ENCODE data around the gene VWA3B.

Gene VWA3B

DNA sequence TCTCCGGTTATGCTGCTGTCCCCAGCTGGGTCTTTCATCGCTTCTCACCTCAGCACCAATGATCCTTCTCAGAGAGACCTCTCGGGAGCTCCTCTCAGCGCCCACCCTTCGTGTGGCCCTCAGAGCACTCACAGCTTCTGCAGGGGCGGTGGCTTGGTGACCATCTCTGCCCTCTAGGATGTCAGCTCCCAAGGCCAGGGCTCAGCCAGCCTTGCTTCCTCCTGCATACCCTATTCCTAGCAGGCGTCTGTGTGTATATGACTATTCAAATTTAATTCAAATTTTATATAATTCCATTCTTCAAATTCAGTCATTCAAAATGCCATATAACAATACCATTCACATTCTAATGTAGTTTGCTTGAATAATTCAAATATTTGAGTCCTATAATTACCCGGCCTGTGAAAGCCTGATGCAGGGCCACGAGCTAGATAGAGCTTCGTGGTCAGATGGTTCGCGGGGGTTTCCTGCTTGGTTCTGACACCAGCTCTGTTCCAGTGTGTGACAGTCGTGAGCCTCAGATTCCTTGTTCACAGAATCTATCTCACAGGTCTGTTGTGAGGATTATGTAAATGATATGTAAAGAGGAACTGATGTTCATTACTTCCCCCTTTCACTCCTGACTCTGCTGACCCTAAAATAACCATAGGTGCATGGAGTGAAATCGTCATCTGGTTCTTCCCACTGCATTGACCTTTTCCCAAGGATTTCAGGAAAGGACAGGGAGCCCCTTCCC, 165.2 kb downstream of the VWA3B start:
- ATAC-seq, result no peak
- TF ChIP-seq ARNTL (CRISPR knock-in tag; IDR thresholded peaks at IDR 0.05; ENCODE audit: borderline replicate concordance, low read depth), result no peak
- TF ChIP-seq, protein P1, sequence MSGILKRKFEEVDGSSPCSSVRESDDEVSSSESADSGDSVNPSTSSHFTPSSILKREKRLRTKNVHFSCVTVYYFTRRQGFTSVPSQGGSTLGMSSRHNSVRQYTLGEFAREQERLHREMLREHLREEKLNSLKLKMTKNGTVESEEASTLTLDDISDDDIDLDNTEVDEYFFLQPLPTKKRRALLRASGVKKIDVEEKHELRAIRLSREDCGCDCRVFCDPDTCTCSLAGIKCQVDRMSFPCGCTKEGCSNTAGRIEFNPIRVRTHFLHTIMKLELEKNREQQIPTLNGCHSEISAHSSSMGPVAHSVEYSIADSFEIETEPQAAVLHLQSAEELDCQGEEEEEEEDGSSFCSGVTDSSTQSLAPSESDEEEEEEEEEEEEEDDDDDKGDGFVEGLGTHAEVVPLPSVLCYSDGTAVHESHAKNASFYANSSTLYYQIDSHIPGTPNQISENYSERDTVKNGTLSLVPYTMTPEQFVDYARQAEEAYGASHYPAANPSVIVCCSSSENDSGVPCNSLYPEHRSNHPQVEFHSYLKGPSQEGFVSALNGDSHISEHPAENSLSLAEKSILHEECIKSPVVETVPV (CRISPR knock-in tag; IDR thresholded peaks at IDR 0.05), result no peak
- TF ChIP-seq ZFP30 (CRISPR knock-in tag; IDR thresholded peaks at IDR 0.05), result no peak
- no peak for TF ChIP-seq ZNF8 (CRISPR knock-in tag; IDR thresholded peaks at IDR 0.05)
- TF ChIP-seq BACH2 (CRISPR knock-in tag; IDR thresholded peaks at IDR 0.05; ENCODE audit: borderline replicate concordance), result no peak
- no peak for TF ChIP-seq ZC3H10 (CRISPR knock-in tag; IDR thresholded peaks at IDR 0.05)
- TF ChIP-seq CSDC2 (CRISPR knock-in tag; IDR thresholded peaks at IDR 0.05), result no peak
- TF ChIP-seq ISL1 (CRISPR knock-in tag; IDR thresholded peaks at IDR 0.05), result no peak

DNA sequence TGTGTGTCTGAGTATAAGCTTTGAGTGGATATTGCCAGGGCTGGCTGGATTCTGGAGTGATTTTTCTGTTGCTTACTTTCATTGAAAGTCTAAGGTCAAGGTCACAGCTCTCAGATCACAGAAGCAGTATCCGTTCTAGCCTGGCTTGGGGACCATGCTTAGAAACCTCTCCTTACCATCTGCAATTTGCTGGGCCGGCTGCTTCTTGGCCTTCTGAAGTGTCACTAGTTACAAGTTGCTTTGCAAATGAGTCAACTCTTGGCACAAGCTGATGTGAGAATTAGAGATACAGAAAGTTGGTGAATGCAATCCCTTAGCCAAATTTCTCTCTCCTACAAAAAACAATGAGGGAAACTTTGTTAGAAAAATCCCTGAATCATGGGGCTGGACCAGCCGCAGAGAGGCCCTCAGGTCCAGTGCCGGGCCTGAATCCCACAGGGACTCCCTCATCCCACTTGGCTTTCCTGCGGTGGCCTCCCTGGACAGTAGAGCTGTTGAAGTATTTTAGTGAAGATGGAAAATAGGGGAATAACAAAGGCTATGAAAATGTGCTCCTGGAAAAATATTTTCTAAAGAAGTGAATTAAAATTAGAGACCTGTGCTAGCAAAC, 166.6 kb downstream of the VWA3B start:
- TF ChIP-seq ISL1 (CRISPR knock-in tag; IDR thresholded peaks at IDR 0.05), result no peak
- TF ChIP-seq OSR1 (CRISPR knock-in tag; IDR thresholded peaks at IDR 0.05), result no peak
- TF ChIP-seq, protein P1 (CRISPR knock-in tag; IDR thresholded peaks at IDR 0.05), result no peak
- TF ChIP-seq RARB (CRISPR knock-in tag; IDR thresholded peaks at IDR 0.05), result no peak
- no peak for TF ChIP-seq GLIS3 (CRISPR knock-in tag; IDR thresholded peaks at IDR 0.05)
- TF ChIP-seq SNAI2 (CRISPR knock-in tag; IDR thresholded peaks at IDR 0.05), result no peak
- TF ChIP-seq, protein P2, sequence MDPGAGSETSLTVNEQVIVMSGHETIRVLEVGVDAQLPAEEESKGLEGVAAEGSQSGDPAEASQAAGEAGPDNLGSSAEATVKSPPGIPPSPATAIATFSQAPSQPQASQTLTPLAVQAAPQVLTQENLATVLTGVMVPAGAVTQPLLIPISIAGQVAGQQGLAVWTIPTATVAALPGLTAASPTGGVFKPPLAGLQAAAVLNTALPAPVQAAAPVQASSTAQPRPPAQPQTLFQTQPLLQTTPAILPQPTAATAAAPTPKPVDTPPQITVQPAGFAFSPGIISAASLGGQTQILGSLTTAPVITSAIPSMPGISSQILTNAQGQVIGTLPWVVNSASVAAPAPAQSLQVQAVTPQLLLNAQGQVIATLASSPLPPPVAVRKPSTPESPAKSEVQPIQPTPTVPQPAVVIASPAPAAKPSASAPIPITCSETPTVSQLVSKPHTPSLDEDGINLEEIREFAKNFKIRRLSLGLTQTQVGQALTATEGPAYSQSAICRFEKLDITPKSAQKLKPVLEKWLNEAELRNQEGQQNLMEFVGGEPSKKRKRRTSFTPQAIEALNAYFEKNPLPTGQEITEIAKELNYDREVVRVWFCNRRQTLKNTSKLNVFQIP (CRISPR knock-in tag; IDR thresholded peaks at IDR 0.05; ENCODE audit: borderline replicate concordance, low read depth), result no peak
- TF ChIP-seq ZFP30 (CRISPR knock-in tag; IDR thresholded peaks at IDR 0.05), result no peak
- no peak for TF ChIP-seq ZFP3 (CRISPR knock-in tag; IDR thresholded peaks at IDR 0.05)
- no peak for TF ChIP-seq ZNF565 (CRISPR knock-in tag; conservative IDR thresholded peaks at IDR 0.05; ENCODE audit: low read depth)
- no peak for ATAC-seq

DNA sequence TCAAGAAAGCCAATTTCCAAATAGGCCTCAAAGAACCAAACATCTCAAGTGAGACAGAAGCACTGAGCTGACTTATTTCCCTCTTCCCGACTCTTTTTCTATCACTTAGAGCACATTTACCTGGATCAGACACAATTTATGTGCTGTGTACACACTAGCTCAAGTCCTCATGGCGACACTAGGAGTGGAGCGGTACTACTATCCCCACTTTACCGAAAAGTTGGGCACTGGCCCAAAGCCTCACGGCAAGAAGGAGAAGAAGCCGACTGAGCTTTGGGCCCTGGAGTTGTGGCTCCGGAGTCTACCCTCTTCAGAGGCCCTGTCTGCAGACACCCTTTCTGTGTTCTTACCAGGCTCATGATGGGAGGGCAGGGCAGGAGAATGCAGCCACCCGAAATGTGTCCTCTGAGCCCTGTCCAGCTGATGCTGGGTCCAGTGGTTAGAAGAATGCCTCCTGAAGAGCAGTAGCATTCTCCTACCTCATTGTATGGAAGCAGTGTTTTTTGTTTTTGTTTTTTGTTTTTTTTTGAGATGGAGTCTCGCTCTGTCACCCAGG, 167.6 kb downstream of the VWA3B start:
- TF ChIP-seq, protein P2 (CRISPR knock-in tag; IDR thresholded peaks at IDR 0.05; ENCODE audit: borderline replicate concordance, low read depth), result no peak
- TF ChIP-seq, protein P3, sequence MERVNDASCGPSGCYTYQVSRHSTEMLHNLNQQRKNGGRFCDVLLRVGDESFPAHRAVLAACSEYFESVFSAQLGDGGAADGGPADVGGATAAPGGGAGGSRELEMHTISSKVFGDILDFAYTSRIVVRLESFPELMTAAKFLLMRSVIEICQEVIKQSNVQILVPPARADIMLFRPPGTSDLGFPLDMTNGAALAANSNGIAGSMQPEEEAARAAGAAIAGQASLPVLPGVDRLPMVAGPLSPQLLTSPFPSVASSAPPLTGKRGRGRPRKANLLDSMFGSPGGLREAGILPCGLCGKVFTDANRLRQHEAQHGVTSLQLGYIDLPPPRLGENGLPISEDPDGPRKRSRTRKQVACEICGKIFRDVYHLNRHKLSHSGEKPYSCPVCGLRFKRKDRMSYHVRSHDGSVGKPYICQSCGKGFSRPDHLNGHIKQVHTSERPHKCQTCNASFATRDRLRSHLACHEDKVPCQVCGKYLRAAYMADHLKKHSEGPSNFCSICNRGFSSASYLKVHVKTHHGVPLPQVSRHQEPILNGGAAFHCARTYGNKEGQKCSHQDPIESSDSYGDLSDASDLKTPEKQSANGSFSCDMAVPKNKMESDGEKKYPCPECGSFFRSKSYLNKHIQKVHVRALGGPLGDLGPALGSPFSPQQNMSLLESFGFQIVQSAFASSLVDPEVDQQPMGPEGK (CRISPR knock-in tag; IDR thresholded peaks at IDR 0.05; ENCODE audit: borderline replicate concordance), result no peak
- TF ChIP-seq CSDC2 (CRISPR knock-in tag; IDR thresholded peaks at IDR 0.05), result no peak
- TF ChIP-seq ZFP30 (CRISPR knock-in tag; IDR thresholded peaks at IDR 0.05), result no peak
- TF ChIP-seq BACH2 (CRISPR knock-in tag; IDR thresholded peaks at IDR 0.05; ENCODE audit: borderline replicate concordance), result no peak
- TF ChIP-seq TCF4 (CRISPR knock-in tag; IDR thresholded peaks at IDR 0.05; ENCODE audit: borderline replicate concordance), result no peak
- TF ChIP-seq, protein P1 (CRISPR knock-in tag; IDR thresholded peaks at IDR 0.05), result no peak
- TF ChIP-seq, protein P4, sequence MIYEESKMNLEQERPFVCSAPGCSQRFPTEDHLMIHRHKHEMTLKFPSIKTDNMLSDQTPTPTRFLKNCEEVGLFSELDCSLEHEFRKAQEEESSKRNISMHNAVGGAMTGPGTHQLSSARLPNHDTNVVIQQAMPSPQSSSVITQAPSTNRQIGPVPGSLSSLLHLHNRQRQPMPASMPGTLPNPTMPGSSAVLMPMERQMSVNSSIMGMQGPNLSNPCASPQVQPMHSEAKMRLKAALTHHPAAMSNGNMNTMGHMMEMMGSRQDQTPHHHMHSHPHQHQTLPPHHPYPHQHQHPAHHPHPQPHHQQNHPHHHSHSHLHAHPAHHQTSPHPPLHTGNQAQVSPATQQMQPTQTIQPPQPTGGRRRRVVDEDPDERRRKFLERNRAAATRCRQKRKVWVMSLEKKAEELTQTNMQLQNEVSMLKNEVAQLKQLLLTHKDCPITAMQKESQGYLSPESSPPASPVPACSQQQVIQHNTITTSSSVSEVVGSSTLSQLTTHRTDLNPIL (CRISPR knock-in tag; IDR thresholded peaks at IDR 0.05; ENCODE audit: low read depth), result no peak
- no peak for TF ChIP-seq ZNF70 (CRISPR knock-in tag; IDR thresholded peaks at IDR 0.05)
- no peak for TF ChIP-seq PPARA (CRISPR knock-in tag; IDR thresholded peaks at IDR 0.05; ENCODE audit: borderline replicate concordance)
- no peak for ATAC-seq

Data from SK-N-SH treated with all-trans-retinoic acid at 6 μM for 48 hours (cell line).